ENCODE measurements around the gene VPS16. TPM values are rescaled to one million over a fixed set of nuclear protein-coding genes. Genes with fewer than 3 reads are reported as not detected.

The VPS16 gene
- total and polyA plus RNA-seq, 8 donors = 5.8 to 53.0 (median 23.3) TPM

DNA sequence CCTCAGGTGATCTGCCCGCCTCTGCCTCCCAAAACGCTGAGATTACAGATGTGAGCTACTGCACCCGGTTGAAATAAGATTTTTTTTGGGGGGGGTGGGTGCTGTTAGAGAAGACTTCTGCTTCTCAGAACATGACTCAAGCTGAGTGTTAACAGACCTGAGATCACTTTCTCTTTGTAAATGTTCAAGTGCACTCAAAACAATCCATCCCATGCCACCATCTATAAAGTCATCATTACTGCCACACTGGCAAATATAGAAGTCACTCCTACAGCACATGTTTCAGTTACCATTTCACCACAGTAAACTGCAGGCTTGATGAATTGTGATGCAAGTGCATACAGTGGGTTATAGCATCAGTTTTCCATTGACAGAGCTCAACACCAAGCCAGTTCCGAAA lies 9.0 kb downstream of the VPS16 start:
- intact Hi-C loops (cut with DNase I; ENCODE audit: low total_unique reads) = no loop called here
- no peak for TF ChIP-seq POLR2AphosphoS5 (IDR thresholded peaks at IDR 0.05)
- TF ChIP-seq, protein P1, sequence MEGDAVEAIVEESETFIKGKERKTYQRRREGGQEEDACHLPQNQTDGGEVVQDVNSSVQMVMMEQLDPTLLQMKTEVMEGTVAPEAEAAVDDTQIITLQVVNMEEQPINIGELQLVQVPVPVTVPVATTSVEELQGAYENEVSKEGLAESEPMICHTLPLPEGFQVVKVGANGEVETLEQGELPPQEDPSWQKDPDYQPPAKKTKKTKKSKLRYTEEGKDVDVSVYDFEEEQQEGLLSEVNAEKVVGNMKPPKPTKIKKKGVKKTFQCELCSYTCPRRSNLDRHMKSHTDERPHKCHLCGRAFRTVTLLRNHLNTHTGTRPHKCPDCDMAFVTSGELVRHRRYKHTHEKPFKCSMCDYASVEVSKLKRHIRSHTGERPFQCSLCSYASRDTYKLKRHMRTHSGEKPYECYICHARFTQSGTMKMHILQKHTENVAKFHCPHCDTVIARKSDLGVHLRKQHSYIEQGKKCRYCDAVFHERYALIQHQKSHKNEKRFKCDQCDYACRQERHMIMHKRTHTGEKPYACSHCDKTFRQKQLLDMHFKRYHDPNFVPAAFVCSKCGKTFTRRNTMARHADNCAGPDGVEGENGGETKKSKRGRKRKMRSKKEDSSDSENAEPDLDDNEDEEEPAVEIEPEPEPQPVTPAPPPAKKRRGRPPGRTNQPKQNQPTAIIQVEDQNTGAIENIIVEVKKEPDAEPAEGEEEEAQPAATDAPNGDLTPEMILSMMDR (IDR thresholded peaks at IDR 0.05) = no peak
- TF ChIP-seq POLR2A (IDR thresholded peaks at IDR 0.05) = no peak
- no peak for TF ChIP-seq EP300 (IDR thresholded peaks at IDR 0.05)
- Histone ChIP-seq H3K27ac (no peak overlapping the region), H3K27me3 (no peaks in the 10 kb centered on the region), H3K4me1 (peaks cover 0 to 7% (median 3%) of the 10 kb centered on the region in 4 donors), H3K4me3 (no peak overlapping the region), H3K36me3 (peaks cover 3 to 15% (median 9%) of the 10 kb centered on the region in 4 donors), H3K9me3 (no peaks in the 10 kb centered on the region)
- WGBS, 5 donors = 85 to 91% (median 90%) methylated on average over 4 of the region's 4 CpGs
- no peak for DNase-seq

DNA sequence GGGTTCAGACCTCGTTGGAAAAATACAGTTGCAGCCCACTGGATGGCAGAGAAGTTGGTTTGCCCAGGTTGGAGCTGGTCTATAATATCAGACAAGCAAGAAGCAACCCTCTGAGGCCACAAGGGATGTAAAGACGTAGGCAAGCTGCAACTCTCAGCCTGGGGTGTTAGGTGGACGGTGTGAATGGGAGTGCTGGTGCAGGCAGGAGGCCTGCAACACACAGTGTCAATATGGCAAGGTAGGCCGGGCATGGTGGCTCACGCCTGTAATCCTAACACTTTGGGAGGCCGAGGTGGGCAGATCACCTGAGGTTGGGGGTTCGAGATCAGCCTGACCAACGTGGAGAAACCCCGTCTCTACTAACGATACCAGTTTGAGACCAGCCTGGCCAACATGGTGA lies 10.5 kb downstream of the VPS16 start:
- H3K36me3 ChIP-seq = peaks cover 3 to 15% (median 9%) of the 10 kb centered on the region in 4 donors

DNA sequence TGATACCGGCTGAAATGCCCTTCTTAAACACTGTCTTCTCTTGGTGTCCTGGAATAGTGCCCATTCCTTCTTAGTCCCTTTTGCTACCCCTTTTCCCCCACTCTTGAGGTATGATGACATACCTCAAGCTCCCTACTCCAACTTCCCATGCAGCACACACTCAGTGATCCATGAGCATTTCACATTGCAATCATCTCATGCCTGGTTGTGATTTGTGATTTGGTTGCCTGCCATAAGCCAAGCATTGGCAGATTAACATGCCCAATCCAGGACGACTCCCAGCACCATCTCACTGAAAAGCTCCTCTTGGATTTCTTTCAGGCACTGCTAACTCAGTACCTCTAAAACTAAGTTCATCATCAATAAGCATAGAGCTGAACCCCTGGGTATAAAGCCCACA lies 18.0 kb downstream of the VPS16 start:
- intact Hi-C loops (cut with DNase I; ENCODE audit: low total_unique reads) = no loop called here
- Histone ChIP-seq H3K27ac (no peak overlapping the region), H3K27me3 (no peaks in the 10 kb centered on the region), H3K4me1 (no peaks in the 10 kb centered on the region), H3K4me3 (no peak overlapping the region), H3K36me3 (peaks cover 19 to 45% (median 35%) of the 10 kb centered on the region in 4 donors), H3K9me3 (no peaks in the 10 kb centered on the region)
- TF ChIP-seq, protein P1 (IDR thresholded peaks at IDR 0.05) = no peak
- TF ChIP-seq POLR2A (IDR thresholded peaks at IDR 0.05) = no peak
- TF ChIP-seq POLR2AphosphoS5 (IDR thresholded peaks at IDR 0.05) = no peak
- TF ChIP-seq EP300 (IDR thresholded peaks at IDR 0.05) = no peak
- DNase-seq = no peak
- 84 to 94% (median 88%) methylated on average over 2 of the region's 2 CpGs for WGBS, 5 donors

More for the DNA sequence above, 10.5 kb downstream of the VPS16 start:
- WGBS, 5 donors = 88 to 97% (median 91%) methylated on average over 9 to 10 of the region's 10 CpGs
- DNase-seq = no peak
- TF ChIP-seq POLR2A (IDR thresholded peaks at IDR 0.05) (no peak), POLR2AphosphoS5 (IDR thresholded peaks at IDR 0.05) (no peak), EP300 (IDR thresholded peaks at IDR 0.05) (no peak)
- TF ChIP-seq, protein P1 (IDR thresholded peaks at IDR 0.05) = no peak
- no peaks in the 10 kb centered on the region for H3K27me3 ChIP-seq
- intact Hi-C loops (cut with DNase I; ENCODE audit: low total_unique reads) = loop anchor here (5.0 kb wide), 1 partner anchor 99 kb away; no protein-coding TSS in a partner anchor
- peaks cover 0 to 7% (median 3%) of the 10 kb centered on the region in 4 donors for H3K4me1 ChIP-seq
- no peak overlapping the region for H3K27ac ChIP-seq
- no peak overlapping the region for H3K4me3 ChIP-seq
- no peaks in the 10 kb centered on the region for H3K9me3 ChIP-seq

DNA sequence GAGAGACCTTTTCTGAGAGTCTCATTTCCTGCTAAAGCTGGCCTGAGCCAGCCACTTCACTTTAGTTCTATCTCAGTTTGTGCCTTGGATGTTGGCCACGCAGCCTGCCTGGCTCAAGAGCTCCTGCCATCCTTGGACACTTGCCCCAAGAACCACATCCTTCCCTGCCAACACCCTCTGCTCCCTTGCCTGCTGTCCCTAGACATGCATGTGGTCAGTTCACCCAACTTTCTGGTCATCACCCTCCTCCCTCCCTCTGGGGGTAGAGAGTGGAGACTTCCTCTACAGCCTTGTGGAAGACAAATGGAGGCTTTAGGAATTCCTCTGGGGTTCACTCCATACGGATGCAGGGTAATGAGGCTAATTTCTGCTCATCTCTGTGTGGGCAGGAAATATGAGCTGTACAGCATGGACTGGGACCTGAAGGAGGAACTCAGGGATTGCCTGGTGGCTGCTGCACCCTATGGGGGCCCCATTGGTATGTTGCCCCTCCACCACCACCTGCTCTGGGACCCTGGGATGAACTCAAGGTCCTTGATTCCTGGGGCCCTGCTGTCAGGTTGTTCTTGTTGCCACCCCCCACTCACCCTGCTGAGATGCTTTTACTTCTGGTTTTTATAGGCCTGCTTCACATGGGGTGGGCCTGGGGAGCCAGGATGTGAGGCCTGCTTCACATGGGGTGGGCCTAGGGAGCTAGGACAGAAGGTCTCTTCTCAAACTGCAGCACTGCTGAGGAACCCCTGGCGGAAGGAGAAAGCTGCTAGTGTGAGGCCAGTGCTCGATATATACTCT lies 19.0 kb downstream of the VPS16 start:
- Histone ChIP-seq H3K4me3 (no peak overlapping the region), H3K27ac (no peak overlapping the region), H3K36me3 (peaks cover 27 to 55% (median 44%) of the 10 kb centered on the region in 4 donors), H3K4me1 (no peaks in the 10 kb centered on the region), H3K9me3 (no peaks in the 10 kb centered on the region), H3K27me3 (no peaks in the 10 kb centered on the region)
- intact Hi-C loops (cut with DNase I; ENCODE audit: low total_unique reads) = no loop called here
- WGBS, 5 donors = 80 to 94% (median 87%) methylated on average over 3 to 4 of the region's 4 CpGs
- TF ChIP-seq EP300 (IDR thresholded peaks at IDR 0.05) (peak; percentile 10), POLR2AphosphoS5 (IDR thresholded peaks at IDR 0.05) (no peak)
- DNase-seq = no peak

DNA sequence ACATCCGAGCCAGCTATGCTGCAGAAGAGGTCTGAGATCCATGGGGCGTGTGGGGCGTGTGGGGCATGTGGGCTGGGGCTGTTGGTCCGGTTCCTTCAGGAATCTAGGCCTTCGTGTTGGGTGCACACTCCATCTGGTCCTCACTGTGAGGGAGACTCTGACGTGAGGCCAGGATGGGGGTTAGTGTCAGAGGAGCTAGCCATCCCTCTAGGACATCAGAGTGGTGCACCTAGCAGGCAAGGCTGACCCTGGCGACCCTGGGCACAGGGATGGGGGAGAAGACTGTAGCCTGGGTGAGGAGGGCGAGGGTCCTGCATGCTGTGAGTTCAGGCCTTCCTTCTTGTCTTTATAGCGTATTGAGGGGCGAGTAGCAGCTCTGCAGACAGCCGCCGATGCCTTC lies 24.1 kb downstream of the VPS16 start:
- DNase-seq = no peak
- 94 to 96% (median 95%) methylated on average over 11 to 12 of the region's 12 CpGs for WGBS, 5 donors
- Histone ChIP-seq H3K27ac (no peak overlapping the region), H3K27me3 (no peaks in the 10 kb centered on the region), H3K36me3 (peaks cover 37 to 74% (median 69%) of the 10 kb centered on the region in 4 donors), H3K9me3 (no peaks in the 10 kb centered on the region), H3K4me1 (peaks cover 0 to 9% (median 0%) of the 10 kb centered on the region in 4 donors), H3K4me3 (no peak overlapping the region)
- TF ChIP-seq EP300 (IDR thresholded peaks at IDR 0.05) (no peak), POLR2AphosphoS5 (IDR thresholded peaks at IDR 0.05) (no peak), POLR2A (IDR thresholded peaks at IDR 0.05) (no peak)
- TF ChIP-seq, protein P1 (IDR thresholded peaks at IDR 0.05) = no peak
- intact Hi-C loops (cut with DNase I; ENCODE audit: low total_unique reads) = no loop called here

Measured in stomach (tissue), 9 donors.